NCI-H345 treated with DMSO at 0.1 percent for 48 hours (cell line): ENCODE results near the gene FREM2.
A peak's percentile ranks its signal among the peaks of the same experiment; 100 is the strongest.

Experiments
- DNase-seq: peaks from one replicate; lab custom pipeline; 2025; ENCODE audit not compliant: unreplicated experiment; lab: John Stamatoyannopoulos, UW

The FREM2 gene

DNA sequence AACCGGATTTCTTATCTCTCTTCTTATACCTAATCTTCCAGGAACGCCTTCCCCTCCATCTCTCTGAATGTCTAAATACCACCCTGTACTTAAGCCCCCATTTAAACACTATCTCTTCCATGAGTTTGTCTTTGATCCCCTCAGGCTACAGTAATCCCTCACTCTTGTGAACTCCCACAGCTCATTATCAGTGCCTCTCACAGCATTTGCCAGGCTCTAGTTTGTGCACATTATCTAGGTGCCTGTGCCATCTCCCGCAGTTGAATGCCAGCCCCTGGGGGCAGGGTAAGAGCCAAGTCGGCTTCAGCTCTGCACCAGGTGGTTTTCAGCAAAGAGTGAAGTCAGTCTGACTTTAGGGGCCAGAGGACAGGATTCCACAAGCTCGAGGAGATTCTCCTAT is 71.4 kb downstream of the FREM2 start:
- no peak for DNase-seq

- no peak for DNase-seq
These were observed 72.5 kb downstream of the FREM2 start for GRCh38 chr13:38759390-38759789.

- no peak for DNase-seq
These were observed 76.8 kb downstream of the FREM2 start for GRCh38 chr13:38763446-38764381.

DNA sequence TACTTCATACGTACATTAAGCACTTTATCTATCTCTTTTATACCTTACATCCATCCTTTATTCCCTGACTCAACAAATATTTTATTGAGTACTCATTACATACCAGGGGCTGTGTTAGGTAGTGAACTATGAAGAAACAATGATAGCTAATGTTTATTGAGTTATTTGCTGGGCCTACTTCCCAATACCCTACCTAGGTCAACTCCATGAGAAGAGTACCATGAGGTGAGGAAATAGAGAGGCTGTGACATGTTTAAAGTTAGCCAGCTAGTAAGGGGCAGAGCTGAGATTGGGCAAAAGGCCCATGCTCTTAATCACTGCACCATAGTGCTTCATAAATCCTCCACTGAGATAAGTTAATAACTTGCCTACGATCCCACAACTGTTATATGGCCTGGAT is 79.9 kb downstream of the FREM2 start:
- no peak for DNase-seq

GRCh38 chr13:38767506-38768265 is 80.8 kb downstream of the FREM2 start:
- no peak for DNase-seq

GRCh38 chr13:38769526-38769925 is 82.6 kb downstream of the FREM2 start:
- DNase-seq: no peak

DNA sequence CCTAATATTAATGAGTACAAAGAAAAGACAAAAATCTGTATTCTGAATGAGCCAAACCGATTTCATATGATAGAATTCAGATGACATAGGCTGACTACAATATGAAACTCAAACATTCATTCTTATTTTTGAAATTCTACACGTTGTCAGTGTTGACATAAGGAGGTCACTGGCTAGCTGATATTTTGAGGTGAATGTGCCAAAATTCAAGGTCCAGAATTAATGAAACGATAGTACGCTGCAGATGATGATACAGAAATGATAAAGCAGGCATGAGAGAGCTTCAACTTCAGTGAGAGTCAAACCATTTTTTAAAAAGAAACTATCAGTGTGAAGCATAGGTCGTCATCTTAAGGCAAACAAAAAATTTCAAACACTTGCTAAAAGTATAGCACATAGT is 88.2 kb downstream of the FREM2 start:
- no peak for DNase-seq

DNA sequence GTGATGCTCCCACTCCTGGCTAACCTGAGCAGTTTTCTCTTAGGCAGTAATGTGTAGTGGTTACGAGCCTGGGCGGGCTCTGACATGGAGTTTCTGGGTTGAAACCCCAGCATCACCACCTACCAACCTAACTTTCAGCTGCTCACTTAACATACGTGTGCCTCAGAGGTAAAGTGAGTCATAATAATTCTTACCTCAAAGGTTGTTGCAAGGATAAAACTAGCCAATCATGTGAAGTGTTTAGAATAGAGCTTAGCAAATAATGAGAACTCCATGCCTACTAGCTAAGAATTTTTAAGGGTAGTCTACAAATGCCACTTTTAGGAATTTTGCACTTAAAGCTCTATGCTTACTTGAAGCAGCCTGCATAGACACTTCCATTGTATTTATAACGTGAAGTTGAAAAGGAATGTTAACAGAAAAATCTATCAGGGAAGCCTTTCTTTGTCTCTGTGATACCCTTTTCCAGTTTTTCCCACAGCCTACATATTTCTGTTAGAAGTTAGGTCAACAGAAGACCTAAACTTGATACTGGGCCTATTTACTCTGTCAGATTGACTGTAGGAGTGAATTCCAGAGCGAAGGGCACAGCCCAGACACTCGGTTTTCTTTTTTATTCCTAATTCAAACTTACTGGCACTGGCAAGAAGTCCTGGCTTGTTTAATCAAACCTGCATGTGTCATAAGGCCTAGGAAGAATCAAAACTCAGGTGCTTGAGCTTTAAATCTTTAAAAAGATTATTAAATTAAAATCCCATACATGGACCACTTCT is 90.7 kb downstream of the FREM2 start:
- DNase-seq: no peak

- DNase-seq: no peak
These were observed 94.7 kb downstream of the FREM2 start for GRCh38 chr13:38781539-38781938.

DNA sequence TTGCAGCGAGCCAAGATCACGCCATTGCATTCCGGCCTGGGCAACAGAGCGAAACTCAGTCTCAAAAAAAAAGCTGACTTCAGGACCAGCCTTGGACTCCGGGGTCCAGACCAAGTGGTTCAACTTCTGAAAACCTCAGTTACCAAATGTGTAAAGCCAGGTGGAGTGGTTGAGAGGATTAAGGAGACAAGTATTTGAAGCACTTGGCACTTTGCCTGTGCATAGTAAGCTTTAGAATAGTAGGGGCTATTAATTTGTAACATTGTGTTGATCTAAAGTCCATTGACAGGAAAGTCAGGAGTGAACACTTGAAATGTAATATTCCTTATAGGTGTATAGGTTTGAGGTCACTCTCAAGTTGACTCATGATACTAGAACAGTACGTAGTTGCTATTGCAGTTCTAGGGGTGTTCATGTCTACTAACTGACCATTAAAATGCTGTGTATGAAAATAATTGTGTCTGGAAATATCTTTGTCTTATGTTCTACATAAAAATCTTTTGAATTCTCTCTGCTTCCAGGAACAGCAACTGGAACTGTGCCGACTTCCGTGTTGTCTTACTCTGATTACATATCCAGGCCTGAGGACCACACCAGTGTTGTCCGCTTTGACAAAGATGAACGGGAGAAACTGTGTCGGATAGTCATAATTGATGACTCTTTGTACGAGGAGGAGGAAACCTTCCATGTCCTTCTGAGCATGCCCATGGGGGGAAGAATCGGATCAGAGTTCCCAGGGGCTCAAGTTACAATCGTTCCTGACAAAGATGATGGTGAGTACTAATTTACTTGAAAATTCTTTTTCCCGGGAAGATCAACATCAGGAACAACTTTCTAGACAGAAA is 97.4 kb downstream of the FREM2 start:
- DNase-seq: no peak

- no peak for DNase-seq
These were observed 98.2 kb downstream of the FREM2 start for GRCh38 chr13:38785042-38785441.

- DNase-seq: no peak
These were observed 98.6 kb downstream of the FREM2 start for GRCh38 chr13:38785490-38785889.

DNA sequence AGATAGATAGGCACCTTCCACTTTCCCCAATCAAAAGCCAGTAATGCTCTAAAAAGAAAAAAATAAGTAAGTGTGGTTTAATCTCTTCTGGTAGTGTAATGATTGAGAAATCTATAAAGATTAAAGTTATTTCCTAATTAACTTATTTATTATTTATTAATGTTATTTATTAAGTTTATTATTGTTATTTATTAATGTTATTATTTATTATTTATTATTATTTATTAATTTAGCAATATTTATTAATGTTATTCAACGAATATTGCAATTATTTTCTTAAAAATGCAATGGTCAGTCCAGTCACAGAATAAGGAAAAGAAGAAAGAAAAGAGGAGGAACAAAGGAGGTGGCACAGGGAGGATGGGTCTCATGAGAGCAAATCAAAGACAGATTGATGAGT is 100.7 kb downstream of the FREM2 start:
- no peak for DNase-seq

- DNase-seq: no peak
These were observed 110.0 kb downstream of the FREM2 start for GRCh38 chr13:38796890-38797289.

DNA sequence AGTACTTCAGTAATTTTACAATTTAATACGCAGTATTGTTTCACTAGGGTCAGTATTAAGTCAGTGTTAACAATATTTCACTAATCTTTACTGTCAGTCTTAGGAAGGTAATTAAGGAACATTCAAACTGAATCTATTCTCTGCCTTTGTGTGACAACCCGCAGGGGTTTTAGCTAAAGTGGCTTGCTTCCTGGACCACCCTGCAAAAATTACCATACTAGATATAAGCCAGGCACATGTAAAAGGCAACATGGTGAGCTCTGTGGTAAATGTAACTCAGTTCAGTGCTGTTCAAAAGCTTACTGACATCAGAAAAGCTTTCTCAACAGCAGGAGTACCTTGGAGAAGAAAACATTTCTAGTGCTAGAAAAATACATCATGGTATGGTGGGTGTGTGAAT is 116.7 kb downstream of the FREM2 start:
- peak; percentile 21 for DNase-seq

DNA sequence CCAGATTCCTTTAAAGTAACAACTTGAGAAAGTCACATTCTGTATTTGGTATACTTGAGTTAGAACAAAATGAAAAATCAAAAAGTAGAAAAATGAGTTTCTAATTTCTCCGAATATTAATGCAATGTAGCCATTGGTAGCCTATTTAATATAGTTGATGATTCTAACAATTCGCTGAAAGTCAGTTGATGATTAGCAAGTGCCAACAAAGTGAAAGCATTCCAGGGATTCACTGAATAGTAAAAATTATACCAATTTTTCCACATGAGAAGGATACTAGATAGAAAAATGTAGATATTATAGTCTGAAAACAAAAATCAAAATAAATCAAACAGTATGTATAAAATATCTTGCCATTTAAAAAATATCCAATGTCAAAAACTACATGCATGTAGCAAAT is 117.2 kb downstream of the FREM2 start:
- DNase-seq: no peak

DNA sequence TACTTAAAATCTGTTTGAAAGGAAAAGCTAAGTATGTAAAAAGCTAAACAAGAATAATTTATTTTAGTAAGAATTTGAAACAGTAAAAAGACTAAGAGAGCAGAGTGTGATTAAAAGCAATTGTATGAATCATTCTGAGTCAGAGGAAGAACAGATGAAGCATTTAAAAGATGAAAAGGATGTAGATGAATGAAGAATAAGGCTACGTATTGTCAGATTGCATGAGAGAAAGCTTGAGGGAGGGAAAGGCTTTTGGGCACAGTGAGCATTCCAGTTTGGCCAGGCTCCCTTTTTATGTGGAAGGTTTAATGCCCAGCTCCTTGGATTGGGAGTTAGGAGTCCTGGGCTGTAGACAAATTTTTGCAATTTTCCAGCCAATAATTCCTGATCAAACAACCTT is 117.7 kb downstream of the FREM2 start:
- DNase-seq: no peak

- DNase-seq: no peak
These were observed 127.5 kb downstream of the FREM2 start for GRCh38 chr13:38814331-38814730.

DNA sequence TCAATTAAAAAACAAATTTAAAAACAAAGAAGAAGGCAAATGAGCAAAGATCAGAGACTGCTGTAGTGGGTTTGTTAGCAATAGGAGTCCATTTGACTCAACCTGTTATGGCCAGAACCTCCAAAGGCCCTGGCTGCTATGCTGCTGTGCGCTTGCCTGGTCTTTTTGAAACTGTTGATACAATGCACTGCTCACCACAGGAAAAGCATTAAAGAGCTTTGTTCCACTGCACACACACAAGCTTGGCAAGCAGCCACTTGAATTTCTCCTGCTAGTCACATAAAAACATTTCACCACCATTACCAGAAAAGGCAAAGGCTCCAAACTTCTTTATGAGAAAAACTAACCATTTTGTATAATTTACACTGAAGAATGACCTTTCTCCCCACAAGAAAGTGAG is 132.2 kb downstream of the FREM2 start:
- DNase-seq: peak; percentile 61

GRCh38 chr13:38819596-38819995 is 132.7 kb downstream of the FREM2 start:
- no peak for DNase-seq
